HepG2 (cell line): ENCODE measurements around the gene HPS1. TPM values are rescaled to one million over a fixed set of nuclear protein-coding genes. Genes with fewer than 3 reads are reported as not detected.

ENCODE experiments used
- FOXP1 ChIP-seq, 2 experiments: fragments of 450-650 bp in 1 of 2; IDR thresholded peaks; 2 replicates each; pipeline ENCODE4 v1.6.1; 2017 to 2018; ENCODE audit warnings: antibody characterized with exemption in 1 of 2
- GATAD1 ChIP-seq: IDR thresholded peaks from 2 replicates; pipeline ENCODE4 v1.6.1; 2016; ENCODE audit warnings: missing genetic modification reagents, missing compliant biosample characterization
- GLMP ChIP-seq: sonication (generic); formaldehyde crosslinking; IDR thresholded peaks from 2 replicates; pipeline ENCODE4 v1.9.0; 2021; ENCODE audit warnings: missing genetic modification reagents, mild to moderate bottlenecking, borderline replicate concordance
- HOXA3 ChIP-seq: sonication (generic); formaldehyde crosslinking; IDR thresholded peaks from 2 replicates; pipeline ENCODE4 v1.5.0; 2020; ENCODE audit warnings: missing genetic modification reagents
- KAT8 ChIP-seq: IDR thresholded peaks from 2 replicates; pipeline ENCODE4 v1.6.1; 2016; ENCODE audit warnings: missing genetic modification reagents, missing compliant biosample characterization
- KDM5B ChIP-seq: sonication (generic); formaldehyde crosslinking; IDR thresholded peaks from 2 replicates; pipeline ENCODE4 v1.4.0; 2020; ENCODE audit warnings: missing genetic modification reagents, mild to moderate bottlenecking, borderline replicate concordance
- KLF11 ChIP-seq: IDR thresholded peaks from 2 replicates; pipeline ENCODE4 v1.6.1; 2016; ENCODE audit warnings: missing compliant biosample characterization
- MED8 ChIP-seq: sonication (generic); formaldehyde crosslinking; IDR thresholded peaks from 2 replicates; pipeline ENCODE4 v1.8.1; 2023; ENCODE audit warnings: mild to moderate bottlenecking, missing genetic modification reagents; ENCODE audit not compliant: insufficient replicate concordance
- NFIC ChIP-seq: IDR thresholded peaks from 2 replicates; pipeline ENCODE4 v1.6.1; 2012; ENCODE audit warnings: mild to moderate bottlenecking, low read length, inconsistent platforms
- NR0B2 ChIP-seq: sonication (generic); formaldehyde crosslinking; IDR thresholded peaks from 2 replicates; pipeline ENCODE4 v1.4.0; 2020; ENCODE audit warnings: mild to moderate bottlenecking, missing genetic modification reagents
- SNAI1 ChIP-seq: sonication (generic); formaldehyde crosslinking; IDR thresholded peaks from 2 replicates; pipeline ENCODE4 v1.5.0; 2020; ENCODE audit warnings: mild to moderate bottlenecking, missing genetic modification reagents, borderline replicate concordance
- STAG1 ChIP-seq: sonication (generic); formaldehyde crosslinking; IDR thresholded peaks from 2 replicates; pipeline ENCODE4 v1.4.0; 2020; ENCODE audit warnings: missing genetic modification reagents
- ZBTB3 ChIP-seq: sonication (generic); formaldehyde crosslinking; IDR thresholded peaks from 2 replicates; pipeline ENCODE4 v1.4.0; 2020; ENCODE audit warnings: low read depth, mild to moderate bottlenecking, moderate library complexity, missing genetic modification reagents, borderline replicate concordance
- ZNF251 ChIP-seq: sonication (generic); formaldehyde crosslinking; IDR thresholded peaks from 2 replicates; pipeline ENCODE4 v1.9.0; 2021; ENCODE audit warnings: mild to moderate bottlenecking, missing genetic modification reagents
- ZNF333 ChIP-seq: sonication (generic); formaldehyde crosslinking; IDR thresholded peaks from 2 replicates; pipeline ENCODE4 v1.4.0; 2020; ENCODE audit warnings: mild to moderate bottlenecking, missing genetic modification reagents, borderline replicate concordance
- ZNF709 ChIP-seq: sonication (generic); formaldehyde crosslinking; IDR thresholded peaks from 2 replicates; pipeline ENCODE4 v1.5.0; 2020; ENCODE audit warnings: mild to moderate bottlenecking, missing genetic modification reagents
- ZSCAN21 ChIP-seq: sonication (generic); formaldehyde crosslinking; IDR thresholded peaks from 2 replicates; pipeline ENCODE4 v1.8.0; 2022; ENCODE audit warnings: mild to moderate bottlenecking, missing genetic modification reagents, moderate library complexity, borderline replicate concordance
- polyA plus RNA-seq, 8 experiments: library from polyadenylated mRNA; depleted of rRNA in 3 of 8; stranded (reverse) in 7 of 8; unstranded in 1 of 8; fragments of >200 nt; fragmentation: Illumina TruSeq in 4 of 8; extraction: Trizol in 4 of 8; gene quantifications; 2 replicates each; pipeline versions ENCODE4 v1.2.1 to v1.2.3, GENCODE V29; 2011 to 2016; ENCODE audit warnings: low read depth in 4 of 8, missing spikeins in 1 of 8, mixed read lengths in 1 of 8; ENCODE audit not compliant: insufficient read depth in 1 of 8
- total RNA-seq, 5 experiments: library from RNA; depleted of rRNA; stranded (reverse); fragments of >200 nt; fragmentation: Illumina TruSeq; extraction: Trizol; gene quantifications; 2 replicates each; pipeline ENCODE4 v1.2.3, GENCODE V29; 2016; ENCODE audit warnings: low read depth in 1 of 5
- TF ChIP-seq, protein P1 (sequence below): sonication (generic); formaldehyde crosslinking; IDR thresholded peaks from 2 replicates; pipeline ENCODE4 v1.5.1; 2020; ENCODE audit warnings: missing genetic modification reagents, mild to moderate bottlenecking, borderline replicate concordance
- TF ChIP-seq, protein P2 (sequence below): sonication (generic); formaldehyde crosslinking; IDR thresholded peaks from 2 replicates; pipeline ENCODE4 v1.8.0; 2023; ENCODE audit warnings: mild to moderate bottlenecking, missing genetic modification reagents
- TF ChIP-seq, protein P3 (sequence below): sonication (generic); formaldehyde crosslinking; IDR thresholded peaks from 2 replicates; pipeline ENCODE4 v1.5.0; 2020; ENCODE audit warnings: mild to moderate bottlenecking, missing genetic modification reagents, borderline replicate concordance

Gene HPS1
- total and polyA plus RNA-seq, 2 of the 13 experiments (the other 11 are each of a cell fraction or from before 2014, with no cell fraction given): 24.6 to 25.8 TPM

GRCh38 chr10:98414932-98415730 is 31.6 kb downstream of the HPS1 start, which contains the start of gene PYROXD2 (continued):
- TF ChIP-seq ZSCAN21 (CRISPR knock-in tag): peak; percentile 71; the same call in 1 of the 2 replicates
- TF ChIP-seq GLMP: no peak
- TF ChIP-seq MED8: peak; percentile 77
- TF ChIP-seq ZNF333 (CRISPR knock-in tag): peak; percentile 93; the same call in 1 of the 2 replicates
- TF ChIP-seq KLF11 (CRISPR knock-in tag): 0 out of 2 replicates have a peak, but pooled peaks have one; percentile 41
- TF ChIP-seq ZBTB3 (CRISPR knock-in tag): no peak
- TF ChIP-seq NFIC: peak; percentile 90
- peak; percentile 75 for TF ChIP-seq GATAD1
- TF ChIP-seq SNAI1 (CRISPR knock-in tag): no peak
- TF ChIP-seq, protein P1, sequence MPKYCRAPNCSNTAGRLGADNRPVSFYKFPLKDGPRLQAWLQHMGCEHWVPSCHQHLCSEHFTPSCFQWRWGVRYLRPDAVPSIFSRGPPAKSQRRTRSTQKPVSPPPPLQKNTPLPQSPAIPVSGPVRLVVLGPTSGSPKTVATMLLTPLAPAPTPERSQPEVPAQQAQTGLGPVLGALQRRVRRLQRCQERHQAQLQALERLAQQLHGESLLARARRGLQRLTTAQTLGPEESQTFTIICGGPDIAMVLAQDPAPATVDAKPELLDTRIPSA (CRISPR knock-in tag): peak; percentile 46; the same call in 1 of the 2 replicates
- TF ChIP-seq ZNF709 (CRISPR knock-in tag): peak; percentile 75; the same call in 1 of the 2 replicates
- TF ChIP-seq, protein P2, sequence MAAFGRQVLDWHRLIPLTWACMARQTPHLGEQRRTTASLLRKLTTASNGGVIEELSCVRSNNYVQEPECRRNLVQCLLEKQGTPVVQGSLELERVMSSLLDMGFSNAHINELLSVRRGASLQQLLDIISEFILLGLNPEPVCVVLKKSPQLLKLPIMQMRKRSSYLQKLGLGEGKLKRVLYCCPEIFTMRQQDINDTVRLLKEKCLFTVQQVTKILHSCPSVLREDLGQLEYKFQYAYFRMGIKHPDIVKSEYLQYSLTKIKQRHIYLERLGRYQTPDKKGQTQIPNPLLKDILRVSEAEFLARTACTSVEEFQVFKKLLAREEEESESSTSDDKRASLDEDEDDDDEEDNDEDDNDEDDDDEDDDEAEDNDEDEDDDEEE (CRISPR knock-in tag): peak; percentile 64; the same call in 1 of the 2 replicates
- TF ChIP-seq NR0B2: no peak
- TF ChIP-seq KDM5B (CRISPR knock-in tag): peak; percentile 46; the same call in 1 of the 2 replicates
- TF ChIP-seq FOXP1 (IDR thresholded peaks at IDR 0.05): no peak
- no peak for TF ChIP-seq FOXP1 (CRISPR knock-in tag; IDR thresholded peaks at IDR 0.05)
- peak; percentile 64 for TF ChIP-seq HOXA3 (CRISPR knock-in tag)
- TF ChIP-seq, protein P3, sequence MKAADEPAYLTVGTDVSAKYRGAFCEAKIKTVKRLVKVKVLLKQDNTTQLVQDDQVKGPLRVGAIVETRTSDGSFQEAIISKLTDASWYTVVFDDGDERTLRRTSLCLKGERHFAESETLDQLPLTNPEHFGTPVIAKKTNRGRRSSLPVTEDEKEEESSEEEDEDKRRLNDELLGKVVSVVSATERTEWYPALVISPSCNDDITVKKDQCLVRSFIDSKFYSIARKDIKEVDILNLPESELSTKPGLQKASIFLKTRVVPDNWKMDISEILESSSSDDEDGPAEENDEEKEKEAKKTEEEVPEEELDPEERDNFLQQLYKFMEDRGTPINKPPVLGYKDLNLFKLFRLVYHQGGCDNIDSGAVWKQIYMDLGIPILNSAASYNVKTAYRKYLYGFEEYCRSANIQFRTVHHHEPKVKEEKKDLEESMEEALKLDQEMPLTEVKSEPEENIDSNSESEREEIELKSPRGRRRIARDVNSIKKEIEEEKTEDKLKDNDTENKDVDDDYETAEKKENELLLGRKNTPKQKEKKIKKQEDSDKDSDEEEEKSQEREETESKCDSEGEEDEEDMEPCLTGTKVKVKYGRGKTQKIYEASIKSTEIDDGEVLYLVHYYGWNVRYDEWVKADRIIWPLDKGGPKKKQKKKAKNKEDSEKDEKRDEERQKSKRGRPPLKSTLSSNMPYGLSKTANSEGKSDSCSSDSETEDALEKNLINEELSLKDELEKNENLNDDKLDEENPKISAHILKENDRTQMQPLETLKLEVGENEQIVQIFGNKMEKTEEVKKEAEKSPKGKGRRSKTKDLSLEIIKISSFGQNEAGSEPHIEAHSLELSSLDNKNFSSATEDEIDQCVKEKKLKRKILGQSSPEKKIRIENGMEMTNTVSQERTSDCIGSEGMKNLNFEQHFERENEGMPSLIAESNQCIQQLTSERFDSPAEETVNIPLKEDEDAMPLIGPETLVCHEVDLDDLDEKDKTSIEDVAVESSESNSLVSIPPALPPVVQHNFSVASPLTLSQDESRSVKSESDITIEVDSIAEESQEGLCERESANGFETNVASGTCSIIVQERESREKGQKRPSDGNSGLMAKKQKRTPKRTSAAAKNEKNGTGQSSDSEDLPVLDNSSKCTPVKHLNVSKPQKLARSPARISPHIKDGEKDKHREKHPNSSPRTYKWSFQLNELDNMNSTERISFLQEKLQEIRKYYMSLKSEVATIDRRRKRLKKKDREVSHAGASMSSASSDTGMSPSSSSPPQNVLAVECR (CRISPR knock-in tag): peak; percentile 72; the same call in 1 of the 2 replicates
- no peak for TF ChIP-seq STAG1 (CRISPR knock-in tag)
- TF ChIP-seq KAT8 (CRISPR knock-in tag): peak; percentile 73
- TF ChIP-seq ZNF251 (CRISPR knock-in tag): no peak
